ENCODE data around the gene RIPK1. TPM values are rescaled to one million over a fixed set of nuclear protein-coding genes. Genes with fewer than 3 reads are reported as not detected.

Gene RIPK1
- total RNA-seq, 1 donor from 2014 or later: 15.5 TPM

DNA sequence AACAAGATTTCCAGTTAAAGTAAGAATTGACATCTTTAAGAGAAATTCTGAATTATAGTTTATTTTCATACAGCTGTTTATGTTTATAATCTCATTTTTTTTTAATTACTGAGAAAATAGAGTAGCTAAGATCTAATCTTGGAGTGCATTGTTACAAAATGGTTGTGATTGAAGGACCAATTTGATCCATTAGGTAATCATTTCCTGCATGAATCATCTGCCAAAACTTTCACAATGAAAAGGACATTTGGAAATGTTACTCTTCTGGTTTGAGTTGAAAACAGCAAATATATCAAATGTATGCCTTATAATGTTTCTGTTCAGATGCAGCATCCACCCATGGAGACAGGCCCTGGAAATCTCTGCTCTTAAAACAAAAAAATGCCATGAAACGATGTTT, 70.0 kb downstream of the RIPK1 start:
- Mint-ChIP-seq H3K4me3 (ENCODE audit: low read depth) (no peak overlapping the region), H3K36me3 (ENCODE audit: insufficient read depth) (peaks cover 43% of the 10 kb centered on the region), H3K27me3 (no peaks in the 10 kb centered on the region), H3K27ac (no peak overlapping the region), H3K9me3 (ENCODE audit: low read depth) (no peaks in the 10 kb centered on the region), H3K4me1 (ENCODE audit: low read depth) (peaks cover 24% of the 10 kb centered on the region)
- no peak for TF ChIP-seq CTCF (IDR thresholded peaks at IDR 0.05; ENCODE audit: unreplicated experiment)
- no peak for DNase-seq (ENCODE audit: low spot score, unreplicated experiment)

GRCh38 chr6:3139090-3139903, 71.0 kb downstream of the RIPK1 start:
- no peak for TF ChIP-seq CTCF (IDR thresholded peaks at IDR 0.05; ENCODE audit: unreplicated experiment)
- no peak for DNase-seq (ENCODE audit: low spot score, unreplicated experiment)
- Mint-ChIP-seq H3K27me3 (no peaks in the 10 kb centered on the region), H3K4me3 (ENCODE audit: low read depth) (no peak overlapping the region), H3K36me3 (ENCODE audit: insufficient read depth) (peaks cover 41% of the 10 kb centered on the region), H3K9me3 (ENCODE audit: low read depth) (no peaks in the 10 kb centered on the region), H3K27ac (no peak overlapping the region), H3K4me1 (ENCODE audit: low read depth) (peaks cover 24% of the 10 kb centered on the region)

- peaks cover 42% of the 10 kb centered on the region for H3K36me3 Mint-ChIP-seq (ENCODE audit: insufficient read depth)
- DNase-seq (ENCODE audit: low spot score, unreplicated experiment): no peak
- no peak overlapping the region for H3K4me3 Mint-ChIP-seq (ENCODE audit: low read depth)
- no peaks in the 10 kb centered on the region for H3K9me3 Mint-ChIP-seq (ENCODE audit: low read depth)
- peaks cover 21% of the 10 kb centered on the region for H3K4me1 Mint-ChIP-seq (ENCODE audit: low read depth)
- TF ChIP-seq CTCF (IDR thresholded peaks at IDR 0.05; ENCODE audit: unreplicated experiment): no peak
- no peak overlapping the region for H3K27ac Mint-ChIP-seq
- no peaks in the 10 kb centered on the region for H3K27me3 Mint-ChIP-seq
These were observed 71.9 kb downstream of the RIPK1 start for GRCh38 chr6:3140201-3140600.

- no peak for TF ChIP-seq CTCF (IDR thresholded peaks at IDR 0.05; ENCODE audit: unreplicated experiment)
- H3K4me3 Mint-ChIP-seq (ENCODE audit: low read depth): no peak overlapping the region
- peaks cover 2% of the 10 kb centered on the region for H3K4me1 Mint-ChIP-seq (ENCODE audit: low read depth)
- no peak overlapping the region for H3K27ac Mint-ChIP-seq
- DNase-seq (ENCODE audit: low spot score, unreplicated experiment): no peak
- H3K27me3 Mint-ChIP-seq: no peaks in the 10 kb centered on the region
- no peaks in the 10 kb centered on the region for H3K9me3 Mint-ChIP-seq (ENCODE audit: low read depth)
- peaks cover 42% of the 10 kb centered on the region for H3K36me3 Mint-ChIP-seq (ENCODE audit: insufficient read depth)
These were observed 74.2 kb downstream of the RIPK1 start for GRCh38 chr6:3142536-3142935.

GRCh38 chr6:3143158-3143557, 74.9 kb downstream of the RIPK1 start:
- Mint-ChIP-seq H3K36me3 (ENCODE audit: insufficient read depth) (peaks cover 40% of the 10 kb centered on the region), H3K27me3 (no peaks in the 10 kb centered on the region), H3K4me1 (ENCODE audit: low read depth) (peaks cover 2% of the 10 kb centered on the region), H3K4me3 (ENCODE audit: low read depth) (no peak overlapping the region), H3K9me3 (ENCODE audit: low read depth) (no peaks in the 10 kb centered on the region), H3K27ac (no peak overlapping the region)
- no peak for DNase-seq (ENCODE audit: low spot score, unreplicated experiment)
- TF ChIP-seq CTCF (IDR thresholded peaks at IDR 0.05; ENCODE audit: unreplicated experiment): no peak
